Stomach (tissue), 9 donors: Measurements from ENCODE around the gene PLD4. TPM values are rescaled to one million over a fixed set of nuclear protein-coding genes. Genes with fewer than 3 reads are reported as not detected.
A peak's percentile ranks its signal among the peaks of the same experiment; 100 is the strongest.

Source experiments
- DNase-seq, 2 donors: peaks; one replicate each; pipeline versions ENCODE4 v3.0.0 to v3.0.0-alpha.2; 2013 to 2019
- H3K27ac ChIP-seq, 5 donors: fragments of 200-600 bp in 4 of 5; sonication (generic) in 4 of 5; one replicate each; pipeline ENCODE4 v1.5.1; 2013 to 2019; ENCODE audit warnings: mild to moderate bottlenecking in 1 of 5, moderate library complexity in 1 of 5
- H3K27me3 ChIP-seq, 3 donors: fragments of 200-600 bp; sonication (generic); one replicate each; pipeline ENCODE4 v1.5.1; 2017 to 2019; ENCODE audit warnings: mixed run types in 1 of 3
- H3K36me3 ChIP-seq, 4 donors: fragments of 200-600 bp; sonication (generic); 1 replicate in 3 of 4; 2 replicates in 1 of 4; pipeline ENCODE4 v1.5.1; 2016 to 2019
- H3K4me1 ChIP-seq, 4 donors: fragments of 200-600 bp; sonication (generic); one replicate each; pipeline ENCODE4 v1.5.1; 2016 to 2019
- H3K4me3 ChIP-seq, 4 donors: fragments of 200-600 bp; sonication (generic) in 3 of 4; one replicate each; pipeline ENCODE4 v1.5.1; 2016 to 2019; ENCODE audit warnings: mild to moderate bottlenecking in 1 of 4
- H3K9me3 ChIP-seq, 4 donors: fragments of 200-600 bp; sonication (generic); one replicate each; pipeline ENCODE4 v1.5.1; 2016 to 2019
- EP300 ChIP-seq: sonication (generic); formaldehyde crosslinking; IDR thresholded peaks from one replicate; pipeline ENCODE4 v1.6.1; 2017; ENCODE audit warnings: antibody characterized with exemption
- POLR2A ChIP-seq, 4 donors: fragments of 450-650 bp; IDR thresholded peaks; one replicate each; pipeline ENCODE4 v1.6.1; 2016; ENCODE audit warnings: antibody characterized with exemption in 4 of 4, control low read depth in 2 of 4, mild to moderate bottlenecking in 1 of 4, moderate library complexity in 1 of 4
- POLR2AphosphoS5 ChIP-seq, 3 donors: sonication (generic); formaldehyde crosslinking; IDR thresholded peaks; one replicate each; pipeline ENCODE4 v1.6.1; 2016; ENCODE audit warnings: antibody characterized with exemption in 3 of 3
- WGBS, 5 donors: extraction: QIAGEN DNeasy Blood & Tissue Kit in 3 of 5; methylation state at CpG; one replicate each; pipeline versions ENCODE4 v1.1.5 to v1.1.7; 2013 to 2018; 5-methylcytosine and 5-hydroxymethylcytosine counted together
- intact Hi-C: fragments of 100-400 bp; cut with DNase I; formaldehyde crosslinking; loops from one replicate; pipeline ENCODE4 v1.15.1; 2023; ENCODE audit warnings: low total_unique reads
- polyA plus RNA-seq, 3 donors: library from polyadenylated mRNA; stranded (reverse); fragments of 200-250 nt; gene quantifications; one replicate each; pipeline ENCODE4 v1.2.3, GENCODE V29; 2013
- total RNA-seq, 5 donors: library from RNA; depleted of rRNA; stranded (reverse); fragments of >200 nt; gene quantifications; one replicate each; pipeline versions ENCODE4 v1.1.0 to v1.2.3, GENCODE V29; 2014 to 2016
- TF ChIP-seq, protein P1 (sequence below), 7 experiments: fragments of 450-650 bp in 4 of 7; fragments of 200-600 bp in 3 of 7; sonication (generic) in 3 of 7; IDR thresholded peaks; one replicate each; pipeline ENCODE4 v1.5.1; 2016 to 2019; ENCODE audit warnings: antibody characterized with exemption in 7 of 7, control low read depth in 2 of 7, mild to moderate bottlenecking in 1 of 7
- donor health status: healthy with polysubstance abuse.
- donor health status: Bipolar disorder and iron deficiency.
- donor health status: healthy.

PLD4 gene
- total and polyA plus RNA-seq, 8 donors, result 0.14 to 2.6 (median 1.2) TPM; not detected in 4

DNA sequence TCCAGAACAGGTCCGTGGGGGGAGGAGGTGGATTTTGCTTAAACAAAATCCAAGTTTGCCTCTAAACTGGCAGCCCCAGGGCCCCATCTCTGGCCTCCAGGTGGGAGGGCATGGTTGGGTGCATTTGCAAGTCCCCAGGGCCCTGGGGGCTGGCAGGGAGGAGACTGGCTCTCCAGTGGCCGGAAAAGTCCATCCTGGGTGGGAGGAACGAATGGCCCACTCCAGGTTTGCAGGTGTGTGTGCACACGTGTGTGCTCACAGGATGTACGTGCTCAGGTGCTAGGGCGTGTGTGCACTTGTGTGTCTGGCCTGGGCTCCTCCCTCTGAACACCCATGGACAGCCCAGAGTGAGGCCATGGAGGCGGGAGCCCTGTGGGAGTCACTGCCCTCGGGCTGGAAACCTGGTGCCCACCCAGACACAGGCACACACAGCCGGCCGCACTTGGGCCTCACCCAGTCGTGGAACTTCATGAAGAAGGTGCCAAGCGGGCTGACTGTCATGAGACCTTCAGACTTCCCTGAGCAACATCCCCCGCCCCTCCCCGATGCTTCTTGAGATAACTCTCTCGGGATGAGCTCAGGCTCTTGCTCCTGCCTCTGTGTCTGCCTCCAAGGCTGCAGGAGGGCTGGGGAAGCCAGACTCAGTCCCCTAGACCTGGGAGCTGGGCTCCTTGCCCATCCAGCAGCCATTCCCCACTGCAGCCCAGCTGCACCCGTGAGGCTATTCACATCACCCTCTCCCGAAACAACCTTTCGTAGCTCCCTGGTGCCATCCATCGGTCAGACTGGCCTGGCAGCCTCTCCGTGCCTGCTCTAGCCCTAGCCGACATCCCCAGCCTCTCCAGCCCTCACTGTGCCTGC is 44.1 kb downstream of the PLD4 start:
- peaks cover 60 to 81% (median 72%) of the 10 kb centered on the region in 4 donors for H3K4me1 ChIP-seq

DNA sequence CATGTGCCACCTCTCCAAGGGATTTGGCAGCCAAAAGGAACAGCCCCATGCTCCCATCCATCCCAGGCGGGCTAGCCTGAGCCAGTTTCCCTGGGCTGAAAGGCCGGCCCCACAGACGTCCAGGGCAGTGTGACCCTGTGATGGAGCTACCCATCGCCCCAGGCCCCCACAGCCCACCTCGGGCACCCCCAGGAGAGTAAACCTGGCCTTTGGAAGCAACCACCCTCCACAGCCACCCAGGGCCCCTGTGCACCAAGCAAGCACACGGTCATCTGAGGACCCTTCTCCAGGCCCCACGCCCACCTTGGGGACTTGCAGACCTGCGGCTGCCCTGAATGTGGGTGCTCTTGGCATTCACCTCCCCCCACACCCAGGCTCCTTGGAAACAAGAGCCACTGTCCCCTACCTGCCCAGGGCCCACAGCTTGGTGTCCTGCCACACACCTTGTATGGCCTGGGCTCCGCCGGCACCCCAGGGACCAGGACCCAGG is 45.1 kb downstream of the PLD4 start:
- Histone ChIP-seq H3K27ac (peak overlapping the region in 4 of 5 donors; percentile 89 to 94 (median 90)), H3K4me3 (peak overlapping the region; percentile 16 to 38 (median 30)), H3K27me3 (peaks cover 0 to 26% (median 10%) of the 10 kb centered on the region in 3 donors), H3K9me3 (no peaks in the 10 kb centered on the region), H3K4me1 (peaks cover 70 to 91% (median 83%) of the 10 kb centered on the region in 4 donors), H3K36me3 (no peaks in the 10 kb centered on the region)
- intact Hi-C loops, result no loop called here
- WGBS, 5 donors, result 75 to 91% (median 88%) methylated on average over 9 to 10 of the region's 10 CpGs
- TF ChIP-seq, protein P1, sequence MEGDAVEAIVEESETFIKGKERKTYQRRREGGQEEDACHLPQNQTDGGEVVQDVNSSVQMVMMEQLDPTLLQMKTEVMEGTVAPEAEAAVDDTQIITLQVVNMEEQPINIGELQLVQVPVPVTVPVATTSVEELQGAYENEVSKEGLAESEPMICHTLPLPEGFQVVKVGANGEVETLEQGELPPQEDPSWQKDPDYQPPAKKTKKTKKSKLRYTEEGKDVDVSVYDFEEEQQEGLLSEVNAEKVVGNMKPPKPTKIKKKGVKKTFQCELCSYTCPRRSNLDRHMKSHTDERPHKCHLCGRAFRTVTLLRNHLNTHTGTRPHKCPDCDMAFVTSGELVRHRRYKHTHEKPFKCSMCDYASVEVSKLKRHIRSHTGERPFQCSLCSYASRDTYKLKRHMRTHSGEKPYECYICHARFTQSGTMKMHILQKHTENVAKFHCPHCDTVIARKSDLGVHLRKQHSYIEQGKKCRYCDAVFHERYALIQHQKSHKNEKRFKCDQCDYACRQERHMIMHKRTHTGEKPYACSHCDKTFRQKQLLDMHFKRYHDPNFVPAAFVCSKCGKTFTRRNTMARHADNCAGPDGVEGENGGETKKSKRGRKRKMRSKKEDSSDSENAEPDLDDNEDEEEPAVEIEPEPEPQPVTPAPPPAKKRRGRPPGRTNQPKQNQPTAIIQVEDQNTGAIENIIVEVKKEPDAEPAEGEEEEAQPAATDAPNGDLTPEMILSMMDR (IDR thresholded peaks at IDR 0.05), result no peak
- TF ChIP-seq EP300 (no peak), POLR2A (IDR thresholded peaks at IDR 0.05) (no peak), POLR2AphosphoS5 (IDR thresholded peaks at IDR 0.05) (no peak)
- DNase-seq, result no peak

More for the DNA sequence above, 44.1 kb downstream of the PLD4 start:
- Histone ChIP-seq H3K9me3 (no peaks in the 10 kb centered on the region), H3K36me3 (no peaks in the 10 kb centered on the region), H3K27ac (peak overlapping the region; percentile 11 to 94 (median 90)), H3K4me3 (peak overlapping the region; percentile 32 to 42 (median 37)), H3K27me3 (peaks cover 0 to 26% (median 10%) of the 10 kb centered on the region in 3 donors)
- WGBS, 5 donors, result 49 to 64% (median 58%) methylated on average over 20 to 21 of the region's 21 CpGs
- DNase-seq, result peak in 1 of 2 donors; percentile 65
- intact Hi-C loops, result no loop called here
- TF ChIP-seq EP300 (no peak), POLR2A (IDR thresholded peaks at IDR 0.05) (no peak), POLR2AphosphoS5 (IDR thresholded peaks at IDR 0.05) (no peak)
- TF ChIP-seq, protein P1 (IDR thresholded peaks at IDR 0.05), result no peak

DNA sequence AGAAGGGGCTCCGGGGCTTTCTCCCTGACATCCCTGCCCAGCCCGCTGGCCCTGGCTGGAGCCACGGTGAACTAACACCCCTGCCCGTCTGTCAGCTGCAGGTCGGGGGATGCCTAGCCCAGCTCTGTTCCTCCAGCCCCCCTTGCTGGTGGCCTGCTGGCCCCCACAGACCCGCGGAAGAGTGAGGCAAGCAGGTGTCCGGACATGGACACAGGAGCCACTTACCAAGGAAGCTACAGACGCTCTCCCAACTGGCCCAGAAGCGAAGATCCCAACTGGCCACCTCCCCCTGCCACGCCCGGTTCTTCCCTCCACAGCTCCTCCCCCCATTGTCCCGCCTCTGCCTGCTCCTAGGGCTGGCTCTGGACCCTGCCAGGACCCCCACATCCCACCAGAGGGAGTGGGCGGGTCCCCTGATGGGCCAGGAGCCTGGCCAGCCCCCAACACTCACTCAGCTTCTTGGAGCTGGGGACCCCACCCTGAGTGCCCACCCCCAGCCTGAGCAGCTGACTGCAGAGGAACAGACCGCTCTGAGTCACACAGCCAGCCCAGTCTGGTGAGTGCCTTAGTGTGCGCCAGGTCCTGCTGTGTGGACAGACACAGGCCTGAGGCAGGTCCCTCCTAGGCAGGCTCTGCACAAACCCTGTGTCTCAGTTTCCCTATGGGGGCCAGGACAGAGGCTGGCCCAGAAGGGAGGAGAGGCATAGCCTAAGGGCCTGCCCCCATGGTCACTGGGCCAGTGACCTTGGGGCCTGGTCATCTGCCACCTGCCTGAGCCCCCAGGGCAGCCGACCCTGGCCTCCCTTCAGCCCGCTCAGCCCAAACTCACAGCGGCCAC is 45.8 kb downstream of the PLD4 start:
- intact Hi-C loops, result no loop called here
- Histone ChIP-seq H3K27me3 (peaks cover 0 to 26% (median 10%) of the 10 kb centered on the region in 3 donors), H3K9me3 (no peaks in the 10 kb centered on the region), H3K4me3 (peak overlapping the region; percentile 16 to 38 (median 30)), H3K27ac (peak overlapping the region; percentile 31 to 94 (median 90)), H3K36me3 (no peaks in the 10 kb centered on the region), H3K4me1 (peaks cover 71 to 98% (median 89%) of the 10 kb centered on the region in 4 donors)
- TF ChIP-seq, protein P1 (IDR thresholded peaks at IDR 0.05), result no peak
- peak in 2 of 3 donors; percentile 43 to 52 for TF ChIP-seq POLR2AphosphoS5 (IDR thresholded peaks at IDR 0.05)
- DNase-seq, result peak; percentile 40 to 80
- 70 to 83% (median 72%) methylated on average over 9 to 19 of the region's 19 CpGs for WGBS, 5 donors
